SK-N-SH treated with all-trans-retinoic acid at 6 μM for 48 hours (cell line): ENCODE measurements around the gene FAM174C.

Experiments
- ARNTL ChIP-seq: fragments of 450-650 bp; formaldehyde crosslinking; IDR thresholded peaks from 2 replicates; pipeline ENCODE4 v1.5.0; 2020; ENCODE audit warnings: low read depth, mild to moderate bottlenecking, moderate library complexity, borderline replicate concordance
- ESRRG ChIP-seq: fragments of 250-450 bp; sonication (Bioruptor Pico); IDR thresholded peaks from 2 replicates; pipeline ENCODE4 v1.6.1; 2021; ENCODE audit warnings: mild to moderate bottlenecking
- PPARA ChIP-seq: fragments of 250-450 bp; sonication (Bioruptor Pico); IDR thresholded peaks from 2 replicates; pipeline ENCODE4 v1.5.0; 2020; ENCODE audit warnings: mild to moderate bottlenecking, borderline replicate concordance
- SNAI2 ChIP-seq: fragments of 250-450 bp; sonication (Bioruptor Pico); IDR thresholded peaks from 2 replicates; pipeline ENCODE4 v1.5.0; 2020; ENCODE audit warnings: mild to moderate bottlenecking, moderate library complexity
- TOX ChIP-seq: fragments of 250-450 bp; sonication (Bioruptor Pico); IDR thresholded peaks from 2 replicates; pipeline ENCODE4 v1.8.0; 2021; ENCODE audit warnings: mild to moderate bottlenecking, moderate library complexity, borderline replicate concordance
- ZNF8 ChIP-seq: fragments of 450-650 bp; formaldehyde crosslinking; IDR thresholded peaks from 2 replicates; pipeline ENCODE4 v1.5.0; 2020; ENCODE audit warnings: mild to moderate bottlenecking, moderate library complexity
- TF ChIP-seq, protein P1 (sequence below): fragments of 250-450 bp; sonication (Bioruptor Pico); IDR thresholded peaks from 2 replicates; pipeline ENCODE4 v1.8.0; 2021; ENCODE audit warnings: low read depth, mild to moderate bottlenecking, moderate library complexity, borderline replicate concordance
- TF ChIP-seq, protein P2 (sequence below): fragments of 250-450 bp; sonication (Bioruptor Pico); IDR thresholded peaks from 2 replicates; pipeline ENCODE4 v1.8.0; 2020; ENCODE audit warnings: mild to moderate bottlenecking, moderate library complexity, borderline replicate concordance

DNA sequence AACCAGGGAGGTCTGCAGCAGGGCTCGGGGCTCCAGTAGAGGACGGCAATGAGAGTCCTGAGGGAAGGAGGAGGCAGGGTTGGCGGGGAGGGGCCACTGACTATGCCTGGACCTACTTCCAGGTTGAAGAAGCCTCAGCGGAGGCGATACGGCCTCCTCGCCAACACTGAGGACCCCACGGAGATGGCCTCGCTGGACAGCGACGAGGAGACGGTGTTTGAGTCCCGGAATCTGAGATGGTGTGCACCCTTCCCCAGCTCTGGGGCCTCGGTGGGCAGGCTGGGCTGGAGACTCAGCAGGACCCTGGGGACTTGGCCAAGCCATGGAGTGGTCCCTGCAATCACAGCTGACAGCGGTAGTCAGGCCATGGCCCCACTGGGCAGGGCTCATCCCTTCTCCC is 1.7 kb downstream of the FAM174C start:
- TF ChIP-seq ESRRG (CRISPR knock-in tag) = no peak
- no peak for TF ChIP-seq PPARA
- TF ChIP-seq TOX = no peak
- no peak for TF ChIP-seq ZNF8 (CRISPR knock-in tag)
- TF ChIP-seq SNAI2 = no peak
- no peak for TF ChIP-seq ARNTL (CRISPR knock-in tag)
- TF ChIP-seq, protein P1, sequence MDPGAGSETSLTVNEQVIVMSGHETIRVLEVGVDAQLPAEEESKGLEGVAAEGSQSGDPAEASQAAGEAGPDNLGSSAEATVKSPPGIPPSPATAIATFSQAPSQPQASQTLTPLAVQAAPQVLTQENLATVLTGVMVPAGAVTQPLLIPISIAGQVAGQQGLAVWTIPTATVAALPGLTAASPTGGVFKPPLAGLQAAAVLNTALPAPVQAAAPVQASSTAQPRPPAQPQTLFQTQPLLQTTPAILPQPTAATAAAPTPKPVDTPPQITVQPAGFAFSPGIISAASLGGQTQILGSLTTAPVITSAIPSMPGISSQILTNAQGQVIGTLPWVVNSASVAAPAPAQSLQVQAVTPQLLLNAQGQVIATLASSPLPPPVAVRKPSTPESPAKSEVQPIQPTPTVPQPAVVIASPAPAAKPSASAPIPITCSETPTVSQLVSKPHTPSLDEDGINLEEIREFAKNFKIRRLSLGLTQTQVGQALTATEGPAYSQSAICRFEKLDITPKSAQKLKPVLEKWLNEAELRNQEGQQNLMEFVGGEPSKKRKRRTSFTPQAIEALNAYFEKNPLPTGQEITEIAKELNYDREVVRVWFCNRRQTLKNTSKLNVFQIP (CRISPR knock-in tag) = no peak
- TF ChIP-seq, protein P2, sequence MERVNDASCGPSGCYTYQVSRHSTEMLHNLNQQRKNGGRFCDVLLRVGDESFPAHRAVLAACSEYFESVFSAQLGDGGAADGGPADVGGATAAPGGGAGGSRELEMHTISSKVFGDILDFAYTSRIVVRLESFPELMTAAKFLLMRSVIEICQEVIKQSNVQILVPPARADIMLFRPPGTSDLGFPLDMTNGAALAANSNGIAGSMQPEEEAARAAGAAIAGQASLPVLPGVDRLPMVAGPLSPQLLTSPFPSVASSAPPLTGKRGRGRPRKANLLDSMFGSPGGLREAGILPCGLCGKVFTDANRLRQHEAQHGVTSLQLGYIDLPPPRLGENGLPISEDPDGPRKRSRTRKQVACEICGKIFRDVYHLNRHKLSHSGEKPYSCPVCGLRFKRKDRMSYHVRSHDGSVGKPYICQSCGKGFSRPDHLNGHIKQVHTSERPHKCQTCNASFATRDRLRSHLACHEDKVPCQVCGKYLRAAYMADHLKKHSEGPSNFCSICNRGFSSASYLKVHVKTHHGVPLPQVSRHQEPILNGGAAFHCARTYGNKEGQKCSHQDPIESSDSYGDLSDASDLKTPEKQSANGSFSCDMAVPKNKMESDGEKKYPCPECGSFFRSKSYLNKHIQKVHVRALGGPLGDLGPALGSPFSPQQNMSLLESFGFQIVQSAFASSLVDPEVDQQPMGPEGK (CRISPR knock-in tag) = no peak
